Renal cortical epithelial cell (primary cell): ENCODE data around the gene DACT3. TPM values are rescaled to one million over a fixed set of nuclear protein-coding genes. Genes with fewer than 3 reads are reported as not detected.
A peak's percentile ranks its signal among the peaks of the same experiment; 100 is the strongest.

Experiments
- DNase-seq: peaks from one replicate; pipeline ENCODE4 v3.0.0-alpha.2; 2011; ENCODE audit warnings: low read depth
- total RNA-seq: library from RNA; depleted of rRNA; stranded (reverse); fragments of >200 nt; gene quantifications from 2 replicates; pipeline ENCODE4 v1.2.3, GENCODE V29; 2014

The DACT3 gene
- total RNA-seq, 1 donor from 2014 or later, result not detected

DNA sequence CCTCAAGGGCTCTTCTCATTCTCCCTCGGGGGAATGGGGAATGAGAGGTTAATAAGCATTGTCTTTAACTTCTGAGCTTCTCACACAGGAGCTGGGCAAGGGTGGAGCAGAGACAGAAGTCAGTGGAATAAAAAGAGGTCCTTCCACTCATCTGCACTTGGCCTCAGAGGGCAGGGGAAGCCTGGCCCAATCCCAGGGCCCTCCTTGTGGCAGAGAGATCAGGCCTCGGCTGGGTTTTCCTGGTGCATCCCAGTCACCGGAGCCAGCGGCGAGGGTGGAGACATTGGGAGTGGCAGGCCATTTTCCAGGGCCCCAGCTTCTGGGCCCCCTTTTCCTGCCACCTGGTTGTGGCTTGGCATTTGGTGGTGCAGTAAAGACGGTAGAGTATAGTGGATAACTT is 49.2 kb downstream of the DACT3 start:
- no peak for DNase-seq

DNA sequence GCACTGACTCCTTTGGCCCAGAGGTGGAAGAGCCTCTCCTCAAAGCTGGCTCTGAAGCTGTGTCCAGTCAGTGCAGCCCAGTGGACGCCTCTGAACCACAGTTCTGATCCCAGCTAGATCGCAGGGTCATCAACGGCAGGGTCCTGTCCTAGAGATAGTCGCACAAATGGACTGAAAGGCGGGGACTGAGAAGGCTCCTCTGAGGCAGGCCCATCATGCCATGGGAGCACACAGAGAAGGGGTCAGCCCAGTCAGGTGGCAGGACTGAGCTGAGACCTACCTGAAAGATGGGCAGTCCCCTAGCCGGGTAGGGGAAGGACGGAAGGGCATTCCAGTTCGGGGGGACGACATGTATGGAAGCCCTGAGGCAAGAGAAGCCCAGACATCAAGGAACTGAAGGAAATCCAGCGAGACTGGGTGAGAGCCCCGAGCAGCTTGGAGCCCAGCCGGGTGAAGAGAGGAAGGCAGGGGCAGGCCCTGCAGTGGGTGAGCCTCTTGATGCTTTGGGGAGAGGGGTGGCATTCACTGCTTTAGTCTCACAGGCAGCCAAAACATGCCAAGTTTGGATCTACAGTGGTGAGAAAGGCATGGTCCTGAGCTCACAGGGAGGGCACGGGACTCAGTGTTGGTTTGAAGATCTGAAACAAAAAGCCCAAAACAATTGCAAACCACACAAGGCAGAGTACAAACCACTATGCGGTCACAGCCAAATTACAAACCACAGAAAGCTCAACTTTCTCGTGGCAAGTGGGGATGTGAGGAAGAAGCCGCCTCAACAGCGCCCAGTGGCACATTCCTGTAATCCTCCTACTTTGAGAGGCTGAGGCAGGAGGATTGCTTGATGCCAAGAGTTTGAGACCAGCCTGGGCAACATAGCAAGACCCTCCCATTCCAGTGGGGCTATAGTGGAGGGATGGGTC is 49.9 kb downstream of the DACT3 start:
- no peak for DNase-seq

DNA sequence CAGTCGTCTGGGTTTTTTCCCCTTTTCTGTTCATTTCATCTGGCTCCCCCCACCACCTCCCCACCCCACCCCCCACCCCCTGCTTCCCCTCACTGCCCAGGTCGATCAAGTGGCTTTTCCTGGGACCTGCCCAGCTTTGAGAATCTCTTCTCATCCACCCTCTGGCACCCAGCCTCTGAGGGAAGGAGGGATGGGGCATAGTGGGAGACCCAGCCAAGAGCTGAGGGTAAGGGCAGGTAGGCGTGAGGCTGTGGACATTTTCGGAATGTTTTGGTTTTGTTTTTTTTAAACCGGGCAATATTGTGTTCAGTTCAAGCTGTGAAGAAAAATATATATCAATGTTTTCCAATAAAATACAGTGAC is 50.6 kb downstream of the DACT3 start:
- no peak for DNase-seq

DNA sequence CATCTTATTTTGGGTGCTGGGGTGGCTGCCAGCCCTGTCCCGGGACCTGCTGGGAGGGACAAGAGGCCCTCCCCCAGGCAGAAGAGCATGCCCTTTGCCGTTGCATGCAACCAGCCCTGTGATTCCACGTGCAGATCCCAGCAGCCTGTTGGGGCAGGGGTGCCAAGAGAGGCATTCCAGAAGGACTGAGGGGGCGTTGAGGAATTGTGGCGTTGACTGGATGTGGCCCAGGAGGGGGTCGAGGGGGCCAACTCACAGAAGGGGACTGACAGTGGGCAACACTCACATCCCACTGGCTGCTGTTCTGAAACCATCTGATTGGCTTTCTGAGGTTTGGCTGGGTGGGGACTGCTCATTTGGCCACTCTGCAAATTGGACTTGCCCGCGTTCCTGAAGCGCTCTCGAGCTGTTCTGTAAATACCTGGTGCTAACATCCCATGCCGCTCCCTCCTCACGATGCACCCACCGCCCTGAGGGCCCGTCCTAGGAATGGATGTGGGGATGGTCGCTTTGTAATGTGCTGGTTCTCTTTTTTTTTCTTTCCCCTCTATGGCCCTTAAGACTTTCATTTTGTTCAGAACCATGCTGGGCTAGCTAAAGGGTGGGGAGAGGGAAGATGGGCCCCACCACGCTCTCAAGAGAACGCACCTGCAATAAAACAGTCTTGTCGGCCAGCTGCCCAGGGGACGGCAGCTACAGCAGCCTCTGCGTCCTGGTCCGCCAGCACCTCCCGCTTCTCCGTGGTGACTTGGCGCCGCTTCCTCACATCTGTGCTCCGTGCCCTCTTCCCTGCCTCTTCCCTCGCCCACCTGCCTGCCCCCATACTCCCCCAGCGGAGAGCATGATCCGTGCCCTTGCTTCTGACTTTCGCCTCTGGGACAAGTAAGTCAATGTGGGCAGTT is 51.2 kb downstream of the DACT3 start:
- DNase-seq, result no peak

DNA sequence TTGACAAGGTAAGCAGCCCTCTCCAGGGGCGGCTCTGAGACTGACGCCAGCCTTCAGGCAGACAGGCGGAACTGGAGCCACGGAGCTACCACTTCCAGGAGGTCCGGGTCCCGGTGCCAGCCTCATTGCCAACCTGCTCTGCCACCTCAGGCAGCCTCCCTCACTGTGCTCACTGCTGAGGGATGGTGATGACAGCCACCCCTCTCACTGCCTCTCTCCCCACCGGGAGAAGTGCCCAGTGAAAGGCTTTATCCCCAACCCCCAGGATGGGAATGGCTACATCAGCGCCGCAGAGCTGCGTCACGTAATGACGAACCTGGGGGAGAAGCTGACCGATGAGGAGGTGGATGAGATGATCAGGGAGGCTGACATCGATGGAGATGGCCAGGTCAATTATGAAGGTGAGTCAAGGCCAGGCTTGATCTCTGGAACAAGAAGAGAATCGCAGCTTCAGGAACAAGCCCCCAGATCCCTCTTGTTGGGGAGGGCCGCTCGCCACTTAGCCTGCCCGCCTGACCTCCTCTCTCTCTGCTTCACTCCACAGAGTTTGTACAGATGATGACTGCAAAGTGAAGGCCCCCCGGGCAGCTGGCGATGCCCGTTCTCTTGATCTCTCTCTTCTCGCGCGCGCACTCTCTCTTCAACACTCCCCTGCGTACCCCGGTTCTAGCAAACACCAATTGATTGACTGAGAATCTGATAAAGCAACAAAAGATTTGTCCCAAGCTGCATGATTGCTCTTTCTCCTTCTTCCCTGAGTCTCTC is 52.2 kb downstream of the DACT3 start:
- DNase-seq, result no peak

DNA sequence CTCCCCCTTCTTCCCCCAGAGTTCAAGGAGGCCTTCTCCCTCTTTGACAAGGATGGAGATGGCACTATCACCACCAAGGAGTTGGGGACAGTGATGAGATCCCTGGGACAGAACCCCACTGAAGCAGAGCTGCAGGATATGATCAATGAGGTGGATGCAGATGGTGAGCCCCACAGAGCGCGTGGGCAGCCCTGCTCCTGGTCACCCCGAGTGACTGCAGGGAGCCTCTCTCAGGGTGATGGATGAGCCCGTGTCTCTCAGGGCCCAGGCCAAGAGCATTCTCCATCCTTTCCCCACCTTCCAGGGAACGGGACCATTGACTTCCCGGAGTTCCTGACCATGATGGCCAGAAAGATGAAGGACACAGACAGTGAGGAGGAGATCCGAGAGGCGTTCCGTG is 52.8 kb downstream of the DACT3 start:
- DNase-seq, result no peak

DNA sequence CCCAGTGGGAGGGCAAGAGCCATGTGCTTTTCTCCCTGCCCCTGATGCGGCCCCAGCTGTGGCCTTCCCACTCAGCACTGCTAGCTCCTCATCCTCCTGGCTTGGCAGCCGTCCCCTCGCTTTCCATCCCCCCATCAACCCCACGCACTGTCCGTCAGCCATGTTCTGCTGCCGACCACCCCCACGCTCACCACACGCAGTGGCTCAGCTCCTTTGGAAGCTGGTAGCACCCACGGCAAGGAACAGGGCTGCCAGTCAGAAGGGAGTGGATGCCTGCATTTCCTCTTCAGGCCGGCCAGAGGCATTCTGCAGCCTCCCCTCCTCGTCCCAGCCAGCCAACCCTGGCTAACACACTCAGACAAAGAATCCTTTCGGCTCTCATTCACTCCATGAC is 53.5 kb downstream of the DACT3 start:
- DNase-seq, result no peak

DNA sequence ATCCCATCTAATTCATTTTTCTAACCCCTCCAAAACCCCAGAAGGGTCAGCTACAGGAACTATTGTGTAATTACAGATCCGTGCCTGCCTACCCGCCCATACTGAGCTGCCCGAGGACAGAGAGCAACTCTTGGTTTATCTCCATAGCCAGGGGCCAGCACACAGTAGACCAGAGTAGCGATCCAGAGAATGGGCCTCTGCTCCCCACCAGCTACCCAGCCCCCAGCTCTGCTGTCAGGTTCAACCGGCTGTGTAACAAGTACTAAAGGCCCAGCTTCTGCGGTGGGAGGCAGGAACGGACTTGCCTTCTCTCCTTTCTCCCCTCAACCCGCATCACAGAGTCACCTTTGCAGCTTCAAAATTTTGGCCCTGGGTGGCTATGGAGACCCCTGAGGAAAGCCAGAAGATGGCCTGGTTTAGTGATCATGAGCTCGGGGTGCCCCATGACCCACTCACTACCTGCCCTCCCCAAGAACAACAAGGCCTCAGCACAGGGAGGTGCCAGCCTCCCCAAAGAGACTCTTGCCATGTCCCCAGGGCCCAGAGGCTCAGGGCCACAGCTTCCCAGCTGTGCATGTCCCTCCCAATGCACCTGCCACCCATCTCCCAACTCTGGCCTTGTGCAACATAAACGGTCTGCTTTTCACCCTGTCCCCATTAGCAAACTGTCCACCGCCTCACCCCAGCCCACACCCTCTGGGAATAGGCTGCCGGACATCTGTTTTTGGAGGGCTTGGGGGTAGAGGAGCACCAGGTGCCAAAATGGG is 54.1 kb downstream of the DACT3 start:
- DNase-seq, result no peak

DNA sequence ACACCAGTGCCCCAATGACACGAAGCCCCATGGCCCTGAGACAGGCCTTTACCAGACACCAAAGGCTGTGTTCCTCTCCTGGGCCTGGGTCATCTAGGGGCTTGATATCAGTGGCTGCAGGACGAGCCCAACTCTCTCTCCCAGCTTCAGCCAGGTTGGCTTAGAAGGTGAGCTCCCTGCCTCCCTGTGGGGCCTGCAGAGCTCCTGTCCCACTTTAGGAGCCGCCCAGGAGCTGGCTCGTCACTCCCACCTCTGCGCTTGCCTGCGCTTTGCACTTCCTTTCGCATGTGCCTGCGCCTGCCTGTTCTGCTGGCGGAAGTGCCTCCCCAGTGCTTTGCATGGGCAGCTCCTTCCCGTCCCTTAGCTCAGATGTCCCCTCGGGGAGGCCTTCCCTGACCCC is 55.0 kb downstream of the DACT3 start:
- DNase-seq, result no peak

DNA sequence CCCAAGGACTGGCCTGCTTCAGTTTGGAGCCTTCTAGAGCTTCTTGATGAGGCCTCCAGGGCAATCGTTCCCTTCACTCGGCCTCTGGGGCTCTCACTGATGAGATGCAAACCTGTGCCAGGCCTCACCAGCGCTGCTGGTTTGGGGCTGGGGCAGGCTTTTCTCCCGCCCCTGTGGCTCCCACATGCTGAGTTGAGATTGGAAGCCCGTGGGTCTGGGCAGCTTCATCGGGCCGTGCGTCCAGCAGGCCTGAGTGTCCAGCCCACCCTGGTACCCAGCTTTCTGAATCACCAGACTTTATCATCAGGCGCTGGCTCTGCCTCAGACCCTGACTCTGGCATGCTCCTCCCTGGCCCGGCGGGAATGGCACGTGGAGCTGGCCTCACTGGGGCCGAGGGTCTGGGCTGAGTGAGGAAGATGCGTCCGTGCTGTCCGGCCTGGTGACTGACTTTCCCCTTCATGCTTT is 55.6 kb downstream of the DACT3 start:
- DNase-seq, result no peak

DNA sequence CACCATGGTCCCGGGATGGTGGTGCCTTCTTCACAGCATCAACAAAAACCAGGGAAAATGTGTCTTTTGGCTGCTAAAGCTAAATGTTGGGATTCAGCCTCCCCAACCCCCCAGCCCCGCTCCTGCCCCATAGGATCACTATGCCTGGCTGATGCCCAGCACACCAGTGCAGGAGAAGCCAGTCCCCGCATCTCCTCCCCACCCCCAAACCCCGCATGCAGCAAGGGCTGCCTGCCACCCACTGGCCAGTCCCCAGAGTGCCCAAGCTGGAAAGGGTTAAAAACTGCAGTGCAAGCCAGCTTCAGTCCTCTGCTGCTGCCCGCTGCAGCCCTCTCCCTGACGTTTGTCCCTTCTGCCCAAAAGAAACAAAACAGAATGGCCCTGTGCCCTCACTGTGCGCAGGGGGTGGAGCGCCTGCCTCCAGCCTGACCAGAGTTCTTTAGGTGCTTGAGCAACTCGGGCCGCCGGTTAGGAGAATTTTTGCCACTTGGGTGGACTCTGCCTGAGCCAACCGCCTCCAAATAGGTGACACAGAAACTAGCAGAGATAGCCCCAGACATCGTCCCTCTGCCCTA is 56.1 kb downstream of the DACT3 start:
- DNase-seq, result no peak

DNA sequence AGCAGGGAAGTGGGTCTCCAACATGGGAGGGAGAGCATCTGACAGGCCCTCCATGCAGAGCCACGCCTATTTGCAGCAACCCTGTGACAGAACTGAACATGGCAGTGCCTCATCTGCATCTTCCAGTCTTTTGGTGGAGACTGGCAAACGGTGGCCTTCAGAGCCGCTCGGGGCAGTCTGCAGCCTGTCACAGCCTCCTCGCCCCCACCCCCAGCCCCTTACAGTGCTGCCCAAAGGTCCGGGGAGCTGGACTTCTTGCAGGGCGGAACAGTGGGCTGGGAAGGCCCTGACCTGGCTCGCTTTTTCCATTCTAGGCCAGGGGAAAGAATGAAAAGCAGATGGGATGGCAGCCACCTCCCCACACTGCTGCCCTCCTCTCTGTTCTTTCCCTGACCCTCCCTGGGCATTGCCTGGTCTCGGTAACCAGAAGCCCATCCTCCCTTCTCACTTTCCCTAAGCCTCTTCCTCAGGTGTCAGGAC is 57.2 kb downstream of the DACT3 start:
- DNase-seq, result no peak

DNA sequence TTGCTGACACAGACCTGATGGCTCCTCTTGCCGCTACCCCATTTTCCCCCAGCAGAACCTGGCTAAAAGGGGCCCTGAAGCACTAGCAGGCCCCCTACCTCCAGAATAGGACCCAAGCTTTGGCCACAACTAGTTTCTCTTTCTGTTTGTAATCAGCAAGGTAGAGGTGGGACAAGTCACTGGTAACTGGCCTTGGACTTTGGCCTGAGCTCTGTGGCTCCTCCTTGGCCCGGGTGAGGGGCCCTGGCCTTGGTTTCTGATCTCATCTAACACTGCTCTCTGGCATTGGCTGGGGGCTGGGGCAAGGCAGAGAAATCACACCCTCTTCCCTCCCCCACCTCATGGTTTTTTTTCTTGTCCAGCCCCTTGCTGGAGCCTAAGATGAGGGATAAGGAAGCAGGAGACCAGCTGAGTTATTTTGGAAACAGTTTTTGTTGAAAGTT is 57.8 kb downstream of the DACT3 start:
- DNase-seq, result no peak

DNA sequence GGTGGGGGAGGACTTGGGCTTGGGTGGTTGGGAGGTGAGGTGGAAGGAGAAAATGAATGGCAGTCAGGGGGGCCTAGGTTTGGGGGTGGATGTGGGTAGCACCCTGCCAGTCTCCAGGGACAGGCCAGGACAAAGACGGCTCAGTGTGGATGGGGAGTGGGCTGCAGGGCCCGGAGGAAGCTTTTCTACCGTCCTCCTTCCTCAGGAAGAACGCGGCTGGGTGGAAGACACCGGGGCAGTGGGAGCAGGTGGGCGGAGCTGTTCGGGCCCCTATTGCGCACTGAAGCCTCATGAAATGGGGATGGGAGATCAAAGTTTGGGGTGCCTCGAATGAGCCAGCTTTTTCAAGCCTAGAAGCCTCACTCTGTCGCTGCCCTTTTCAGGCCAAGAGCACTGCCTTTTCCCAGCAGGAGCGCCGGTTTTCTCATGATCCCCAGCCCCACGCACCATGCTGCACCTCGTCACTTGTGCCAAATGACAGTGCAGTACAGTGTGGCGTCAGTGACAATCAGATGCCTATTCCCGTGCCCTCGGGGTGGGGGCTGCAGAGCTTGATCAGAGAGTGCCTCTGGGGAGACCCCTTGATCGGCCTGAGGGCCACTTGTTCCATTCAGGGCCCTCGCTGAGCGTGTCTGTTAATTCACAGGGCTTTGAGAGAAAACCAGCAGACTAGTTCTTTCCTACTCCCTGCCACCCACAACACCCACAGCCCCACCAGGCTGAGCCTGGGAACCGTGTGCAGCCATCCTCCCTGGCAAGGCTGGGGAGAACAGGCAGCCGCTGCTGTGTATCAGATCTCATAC is 58.4 kb downstream of the DACT3 start:
- DNase-seq, result no peak

DNA sequence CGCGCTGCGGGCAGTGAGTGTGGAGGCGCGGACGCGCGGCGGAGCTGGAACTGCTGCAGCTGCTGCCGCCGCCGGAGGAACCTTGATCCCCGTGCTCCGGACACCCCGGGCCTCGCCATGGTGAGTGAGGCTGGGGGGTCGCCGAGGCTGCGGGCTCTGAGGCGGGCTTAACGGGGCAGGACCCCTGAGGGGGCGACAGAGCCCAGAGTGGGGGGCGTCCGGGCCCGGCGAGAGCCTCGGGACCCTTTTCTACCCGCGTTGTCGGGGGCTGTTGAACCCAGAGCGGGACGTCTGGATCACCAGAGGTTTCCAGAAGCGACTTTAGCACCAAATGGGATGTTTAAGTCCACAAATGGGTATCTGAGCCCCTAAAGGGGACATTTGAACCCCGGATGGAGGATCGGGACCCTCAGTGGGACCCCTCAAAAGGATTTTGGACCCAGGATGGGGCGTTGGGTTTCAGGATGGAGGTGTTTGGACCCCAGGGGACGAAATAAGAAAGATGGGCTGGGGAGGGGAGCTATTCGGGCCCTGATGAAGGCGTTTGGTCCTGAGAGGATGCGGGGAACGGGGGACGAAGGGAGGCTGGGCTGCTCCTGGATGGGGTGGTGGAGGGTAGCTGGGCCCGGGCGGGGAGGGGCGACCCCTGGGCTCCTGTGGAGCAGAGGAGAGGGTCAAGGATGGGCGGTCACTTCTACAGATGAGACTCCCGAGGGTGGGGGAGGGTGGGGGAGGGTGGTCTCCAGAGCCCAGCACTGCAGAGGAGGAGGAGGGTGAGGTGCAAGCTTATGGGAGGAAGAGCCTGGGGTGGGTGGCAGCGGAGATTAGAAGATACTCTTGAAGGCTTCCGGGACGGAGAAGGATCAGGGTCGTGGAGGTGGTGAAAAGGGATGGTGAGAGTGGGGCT is 59.4 kb downstream of the DACT3 start, which contains the start of gene CALM3:
Gene CALM3 (plus strand): TSS at position 13 of the 907 bp plus-strand sequence. CDS start 105 bp downstream, at position 118.
- DNase-seq, result no peak

DNA sequence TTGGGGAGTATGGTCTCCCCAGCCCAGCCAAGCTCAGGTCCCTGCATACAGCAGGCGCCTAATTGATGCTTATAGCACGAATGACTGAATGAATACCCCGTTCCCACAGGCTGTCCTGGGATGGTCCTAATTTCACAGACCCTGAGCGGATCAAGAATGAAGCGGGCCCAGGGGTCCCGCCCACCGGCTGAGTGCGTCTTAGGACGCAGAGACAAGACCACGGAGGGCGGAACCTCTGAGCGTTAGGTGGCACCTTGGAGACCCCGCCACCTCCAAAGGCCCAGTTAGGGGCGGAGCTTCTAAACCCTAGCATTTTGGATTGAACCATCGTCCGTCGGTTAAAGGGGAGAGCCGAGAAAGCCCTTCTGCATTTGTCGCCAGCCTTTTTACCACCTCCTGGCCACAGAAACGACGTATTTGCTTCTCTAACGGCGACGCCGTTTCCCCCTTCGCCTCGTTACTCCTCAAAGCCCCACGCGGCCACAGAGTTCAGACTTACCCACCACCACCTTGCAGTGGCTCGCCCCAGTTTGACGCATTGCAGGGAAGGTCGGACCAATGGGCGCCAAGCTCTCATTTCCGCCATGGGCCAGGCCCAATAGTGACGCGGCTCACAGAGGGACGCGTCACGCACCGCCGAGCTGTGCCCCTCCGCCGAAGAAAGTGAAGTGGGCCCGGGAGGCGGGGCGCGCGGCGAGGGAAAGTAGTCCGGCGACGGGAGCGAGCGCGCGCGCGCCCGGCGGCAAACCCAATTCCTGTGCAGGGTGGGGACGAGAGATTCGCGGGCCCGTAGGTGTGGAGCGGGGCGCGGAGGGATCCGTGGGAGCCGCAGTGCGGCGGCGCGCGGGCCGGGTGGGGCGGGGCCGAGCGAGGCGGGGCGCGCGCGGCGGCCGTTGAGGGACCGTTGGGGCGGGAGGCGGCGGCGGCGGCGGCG is 60.3 kb downstream of the DACT3 start:
- peak; percentile 82 for DNase-seq

DNA sequence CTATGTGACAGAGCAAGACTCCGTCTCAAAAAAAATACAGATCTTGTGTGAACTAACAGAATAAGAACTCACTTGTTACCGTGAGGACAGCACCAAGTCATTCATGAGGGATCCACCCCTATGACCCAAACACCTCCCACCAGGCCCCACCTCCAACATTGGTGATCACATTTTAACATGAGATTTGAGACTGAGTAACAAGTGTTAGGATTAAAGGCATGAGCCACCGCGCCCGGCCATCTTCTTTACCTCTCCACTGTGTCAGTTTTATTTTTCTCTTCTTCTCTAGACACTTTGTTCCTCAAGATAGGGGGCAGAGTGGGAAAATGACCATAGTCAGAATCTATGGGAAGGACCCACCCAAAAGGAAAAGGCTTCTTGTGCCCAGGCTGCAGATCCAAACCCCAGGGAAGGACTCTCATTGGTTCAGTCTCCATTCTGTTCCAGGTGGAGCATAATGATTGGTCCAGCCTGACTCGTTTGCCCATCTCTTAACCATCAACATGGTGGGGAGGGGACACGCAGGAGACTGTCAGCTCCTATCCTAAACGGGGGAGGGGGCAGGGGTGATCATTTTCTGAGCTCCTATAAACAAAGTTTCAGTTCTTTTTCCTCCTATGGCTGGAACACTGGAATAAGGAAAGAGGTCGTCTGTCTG is 61.1 kb downstream of the DACT3 start:
- no peak for DNase-seq
